DOHH2 (cell line): Measurements from ENCODE around the gene GAK.

Experiments used
- CTCF ChIP-seq: fragments of 200-600 bp; sonication (generic); IDR thresholded peaks from one replicate; pipeline ENCODE4 v1.5.1; 2014; ENCODE audit warnings: antibody characterized with exemption, mild to moderate bottlenecking, low read depth, low read length; ENCODE audit not compliant: poor library complexity, severe bottlenecking
- EZH2phosphoT487 ChIP-seq: fragments of 200-600 bp; sonication (generic); IDR thresholded peaks from 2 replicates; pipeline ENCODE4 v1.6.1; 2017; ENCODE audit warnings: borderline replicate concordance, mild to moderate bottlenecking, antibody characterized with exemption, low read length, moderate library complexity, mixed read lengths

- TF ChIP-seq CTCF: no peak
- no peak for TF ChIP-seq EZH2phosphoT487
Observed at GRCh38 chr4:886244-886643, 45.9 kb downstream of the GAK start.
